SK-N-SH (cell line): ENCODE measurements around the gene ORM1.

Source experiments
- ELF1 ChIP-seq: IDR thresholded peaks from 2 replicates; pipeline ENCODE4 v1.4.0; 2012
- EP300 ChIP-seq, 2 experiments: IDR thresholded peaks; 2 replicates each; pipeline versions ENCODE4 v1.4.0 to v1.6.1; 2012; ENCODE audit warnings: borderline replicate concordance in 1 of 2, low read depth in 1 of 2, low read length in 1 of 2
- FOXJ3 ChIP-seq: sonication (generic); formaldehyde crosslinking; IDR thresholded peaks from 2 replicates; pipeline ENCODE4 v1.5.1; 2020; ENCODE audit warnings: mild to moderate bottlenecking, missing genetic modification reagents
- GATA2 ChIP-seq: sonication (generic); formaldehyde crosslinking; IDR thresholded peaks from 2 replicates; pipeline ENCODE4 v1.5.0; 2020; ENCODE audit warnings: mild to moderate bottlenecking, missing genetic modification reagents
- NFIC ChIP-seq: IDR thresholded peaks from 2 replicates; pipeline ENCODE4 v1.4.0; 2012; ENCODE audit warnings: borderline replicate concordance
- POLR2AphosphoS5 ChIP-seq: IDR thresholded peaks from 2 replicates; pipeline ENCODE4 v1.6.1; 2012; ENCODE audit warnings: low read depth, low read length
- RCOR1 ChIP-seq: fragments of 150-350 bp; IDR thresholded peaks from 2 replicates; pipeline ENCODE4 v1.6.1; 2017; ENCODE audit warnings: antibody characterized with exemption, low read length
- TAF1 ChIP-seq: IDR thresholded peaks from 2 replicates; pipeline ENCODE4 v1.6.1; 2012; ENCODE audit warnings: low read depth, mild to moderate bottlenecking, low read length, moderate library complexity, borderline replicate concordance
- YY1 ChIP-seq: IDR thresholded peaks from 2 replicates; pipeline ENCODE4 v1.4.0; 2012; ENCODE audit warnings: low read depth, mild to moderate bottlenecking
- TF ChIP-seq, protein P1 (sequence below): IDR thresholded peaks from 2 replicates; pipeline ENCODE4 v1.6.1; 2012; ENCODE audit warnings: mild to moderate bottlenecking, low read depth, low read length, moderate library complexity
- TF ChIP-seq, protein P2 (sequence below): fragments of 200-600 bp; sonication (generic); IDR thresholded peaks from 2 replicates; pipeline ENCODE4 v1.6.1; 2017; ENCODE audit warnings: antibody characterized with exemption, mild to moderate bottlenecking, moderate library complexity
- TF ChIP-seq, protein P3 (sequence below): fragments of 150-350 bp; IDR thresholded peaks from 2 replicates; pipeline ENCODE4 v1.6.1; 2017; ENCODE audit warnings: antibody characterized with exemption, low read length, low read depth, borderline replicate concordance

DNA sequence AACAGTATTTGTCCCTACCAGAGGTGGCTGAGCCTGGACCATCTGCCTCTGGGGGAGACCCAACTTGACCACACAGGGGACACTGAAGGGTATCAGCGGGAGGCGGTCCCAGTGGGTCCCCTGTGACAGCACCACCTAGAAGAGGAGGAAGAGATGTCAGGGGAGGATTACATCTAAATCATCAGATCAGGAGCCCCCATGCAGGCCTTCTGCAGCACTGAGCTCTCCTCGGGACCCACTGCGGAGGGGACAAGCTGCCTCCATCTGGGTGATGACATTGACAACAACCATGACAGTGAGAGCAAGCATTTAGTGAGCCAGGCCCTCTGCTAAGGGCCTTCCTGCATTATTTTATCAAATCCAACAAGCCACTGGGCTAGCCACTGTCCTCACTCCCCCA, 19.1 kb downstream of the ORM1 start:
- TF ChIP-seq, protein P1, sequence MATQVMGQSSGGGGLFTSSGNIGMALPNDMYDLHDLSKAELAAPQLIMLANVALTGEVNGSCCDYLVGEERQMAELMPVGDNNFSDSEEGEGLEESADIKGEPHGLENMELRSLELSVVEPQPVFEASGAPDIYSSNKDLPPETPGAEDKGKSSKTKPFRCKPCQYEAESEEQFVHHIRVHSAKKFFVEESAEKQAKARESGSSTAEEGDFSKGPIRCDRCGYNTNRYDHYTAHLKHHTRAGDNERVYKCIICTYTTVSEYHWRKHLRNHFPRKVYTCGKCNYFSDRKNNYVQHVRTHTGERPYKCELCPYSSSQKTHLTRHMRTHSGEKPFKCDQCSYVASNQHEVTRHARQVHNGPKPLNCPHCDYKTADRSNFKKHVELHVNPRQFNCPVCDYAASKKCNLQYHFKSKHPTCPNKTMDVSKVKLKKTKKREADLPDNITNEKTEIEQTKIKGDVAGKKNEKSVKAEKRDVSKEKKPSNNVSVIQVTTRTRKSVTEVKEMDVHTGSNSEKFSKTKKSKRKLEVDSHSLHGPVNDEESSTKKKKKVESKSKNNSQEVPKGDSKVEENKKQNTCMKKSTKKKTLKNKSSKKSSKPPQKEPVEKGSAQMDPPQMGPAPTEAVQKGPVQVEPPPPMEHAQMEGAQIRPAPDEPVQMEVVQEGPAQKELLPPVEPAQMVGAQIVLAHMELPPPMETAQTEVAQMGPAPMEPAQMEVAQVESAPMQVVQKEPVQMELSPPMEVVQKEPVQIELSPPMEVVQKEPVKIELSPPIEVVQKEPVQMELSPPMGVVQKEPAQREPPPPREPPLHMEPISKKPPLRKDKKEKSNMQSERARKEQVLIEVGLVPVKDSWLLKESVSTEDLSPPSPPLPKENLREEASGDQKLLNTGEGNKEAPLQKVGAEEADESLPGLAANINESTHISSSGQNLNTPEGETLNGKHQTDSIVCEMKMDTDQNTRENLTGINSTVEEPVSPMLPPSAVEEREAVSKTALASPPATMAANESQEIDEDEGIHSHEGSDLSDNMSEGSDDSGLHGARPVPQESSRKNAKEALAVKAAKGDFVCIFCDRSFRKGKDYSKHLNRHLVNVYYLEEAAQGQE = no peak
- TF ChIP-seq EP300 (IDR thresholded peaks at IDR 0.05; ENCODE audit: borderline replicate concordance in 1 of 2, low read depth in 1 of 2, low read length in 1 of 2) (no peak), RCOR1 (no peak), POLR2AphosphoS5 (no peak), FOXJ3 (no peak), GATA2 (no peak), TAF1 (no peak), NFIC (no peak), ELF1 (no peak), YY1 (no peak)
- TF ChIP-seq, protein P2, sequence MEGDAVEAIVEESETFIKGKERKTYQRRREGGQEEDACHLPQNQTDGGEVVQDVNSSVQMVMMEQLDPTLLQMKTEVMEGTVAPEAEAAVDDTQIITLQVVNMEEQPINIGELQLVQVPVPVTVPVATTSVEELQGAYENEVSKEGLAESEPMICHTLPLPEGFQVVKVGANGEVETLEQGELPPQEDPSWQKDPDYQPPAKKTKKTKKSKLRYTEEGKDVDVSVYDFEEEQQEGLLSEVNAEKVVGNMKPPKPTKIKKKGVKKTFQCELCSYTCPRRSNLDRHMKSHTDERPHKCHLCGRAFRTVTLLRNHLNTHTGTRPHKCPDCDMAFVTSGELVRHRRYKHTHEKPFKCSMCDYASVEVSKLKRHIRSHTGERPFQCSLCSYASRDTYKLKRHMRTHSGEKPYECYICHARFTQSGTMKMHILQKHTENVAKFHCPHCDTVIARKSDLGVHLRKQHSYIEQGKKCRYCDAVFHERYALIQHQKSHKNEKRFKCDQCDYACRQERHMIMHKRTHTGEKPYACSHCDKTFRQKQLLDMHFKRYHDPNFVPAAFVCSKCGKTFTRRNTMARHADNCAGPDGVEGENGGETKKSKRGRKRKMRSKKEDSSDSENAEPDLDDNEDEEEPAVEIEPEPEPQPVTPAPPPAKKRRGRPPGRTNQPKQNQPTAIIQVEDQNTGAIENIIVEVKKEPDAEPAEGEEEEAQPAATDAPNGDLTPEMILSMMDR = no peak
- TF ChIP-seq, protein P3, sequence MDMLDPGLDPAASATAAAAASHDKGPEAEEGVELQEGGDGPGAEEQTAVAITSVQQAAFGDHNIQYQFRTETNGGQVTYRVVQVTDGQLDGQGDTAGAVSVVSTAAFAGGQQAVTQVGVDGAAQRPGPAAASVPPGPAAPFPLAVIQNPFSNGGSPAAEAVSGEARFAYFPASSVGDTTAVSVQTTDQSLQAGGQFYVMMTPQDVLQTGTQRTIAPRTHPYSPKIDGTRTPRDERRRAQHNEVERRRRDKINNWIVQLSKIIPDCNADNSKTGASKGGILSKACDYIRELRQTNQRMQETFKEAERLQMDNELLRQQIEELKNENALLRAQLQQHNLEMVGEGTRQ = no peak
